WTC11 (cell line): ENCODE measurements around the gene MYMK. TPM values are rescaled to one million over a fixed set of nuclear protein-coding genes. Genes with fewer than 3 reads are reported as not detected.

Experiments used
- ATAC-seq: fragments of 200-7000 bp; cut with Tn5 transposase; 2 replicates; pipeline ENCODE4 v1.10.0; 2021; ENCODE audit warnings: mild to moderate bottlenecking, moderate library complexity
- CTCF ChIA-PET: fragments of 300-600 bp; sonication (Branson Sonifier 250); formaldehyde crosslinking; loops from one replicate; lab custom pipeline; 2021; ENCODE audit warnings: antibody characterized with exemption; lab: Charles Lee
- POLR2A ChIA-PET: fragments of 350-600 bp; sonication (Branson Sonifier 250); formaldehyde crosslinking; loops from one replicate; lab custom pipeline; 2021; ENCODE audit warnings: antibody characterized with exemption; lab: Charles Lee
- DNase-seq: peaks from one replicate; pipeline ENCODE4 v3.0.0; 2021; ENCODE audit warnings: low spot score
- H3K27ac Mint-ChIP-seq: 2 replicates; pipeline ENCODE4 v1.8.0; 2021; ENCODE audit warnings: mixed read lengths
- H3K27me3 Mint-ChIP-seq: 2 replicates; pipeline ENCODE4 v1.8.0; 2021; ENCODE audit warnings: low read depth, mild to moderate bottlenecking, moderate library complexity, mixed read lengths
- H3K36me3 Mint-ChIP-seq: 2 replicates; pipeline ENCODE4 v1.8.0; 2021; ENCODE audit warnings: mixed read lengths
- H3K4me1 Mint-ChIP-seq: 2 replicates; pipeline ENCODE4 v1.8.0; 2022; ENCODE audit warnings: mixed read lengths
- H3K4me3 Mint-ChIP-seq: 2 replicates; pipeline ENCODE4 v1.8.0; 2021; ENCODE audit warnings: mild to moderate bottlenecking, moderate library complexity, mixed read lengths
- H3K9me3 Mint-ChIP-seq: 2 replicates; pipeline ENCODE4 v1.8.0; 2021; ENCODE audit warnings: mixed read lengths
- ESRRA ChIP-seq: sonication (generic); formaldehyde crosslinking; IDR thresholded peaks from 2 replicates; pipeline ENCODE4 v1.8.1; 2022; ENCODE audit warnings: mild to moderate bottlenecking, missing genetic modification reagents, borderline replicate concordance
- FOXJ3 ChIP-seq: sonication (generic); formaldehyde crosslinking; IDR thresholded peaks from 2 replicates; pipeline ENCODE4 v1.9.0; 2021; ENCODE audit warnings: missing genetic modification reagents, mild to moderate bottlenecking, borderline replicate concordance
- FOXK1 ChIP-seq: sonication (generic); formaldehyde crosslinking; IDR thresholded peaks from 2 replicates; pipeline ENCODE4 v1.8.0; 2022; ENCODE audit warnings: mild to moderate bottlenecking, moderate library complexity, missing genetic modification reagents
- HMGXB4 ChIP-seq: sonication (generic); formaldehyde crosslinking; IDR thresholded peaks from 2 replicates; pipeline ENCODE4 v1.8.1; 2023; ENCODE audit warnings: mild to moderate bottlenecking, moderate library complexity, missing genetic modification reagents
- IRF2 ChIP-seq: sonication (generic); formaldehyde crosslinking; IDR thresholded peaks from 2 replicates; pipeline ENCODE4 v1.8.0; 2022; ENCODE audit warnings: low read depth, missing genetic modification reagents, borderline replicate concordance
- JUN ChIP-seq: sonication (generic); formaldehyde crosslinking; IDR thresholded peaks from 2 replicates; pipeline ENCODE4 v1.8.0; 2023; ENCODE audit warnings: mild to moderate bottlenecking, missing genetic modification reagents
- MXD4 ChIP-seq: fragments of 250-450 bp; sonication (Bioruptor Pico); IDR thresholded peaks from 2 replicates; pipeline ENCODE4 v1.8.0; 2021; ENCODE audit warnings: mild to moderate bottlenecking, moderate library complexity, borderline replicate concordance
- MYBL2 ChIP-seq: sonication (generic); formaldehyde crosslinking; IDR thresholded peaks from 2 replicates; pipeline ENCODE4 v1.8.1; 2023; ENCODE audit warnings: mild to moderate bottlenecking, moderate library complexity, missing genetic modification reagents
- NFE2L1 ChIP-seq: sonication (generic); formaldehyde crosslinking; IDR thresholded peaks from 2 replicates; pipeline ENCODE4 v1.8.1; 2023; ENCODE audit warnings: missing genetic modification reagents
- NFYB ChIP-seq: sonication (generic); formaldehyde crosslinking; conservative IDR thresholded peaks from 2 replicates; pipeline ENCODE4 v1.8.0; 2022; ENCODE audit warnings: low read depth, missing genetic modification reagents
- PREB ChIP-seq: sonication (generic); formaldehyde crosslinking; IDR thresholded peaks from 2 replicates; pipeline ENCODE4 v1.8.1; 2022; ENCODE audit warnings: mild to moderate bottlenecking, missing genetic modification reagents, moderate library complexity, borderline replicate concordance
- RELA ChIP-seq: sonication (generic); formaldehyde crosslinking; IDR thresholded peaks from 2 replicates; pipeline ENCODE4 v1.8.1; 2022; ENCODE audit warnings: missing genetic modification reagents, mild to moderate bottlenecking, borderline replicate concordance
- ZBTB43 ChIP-seq: sonication (generic); formaldehyde crosslinking; IDR thresholded peaks from 2 replicates; pipeline ENCODE4 v1.8.1; 2023; ENCODE audit warnings: mild to moderate bottlenecking, missing genetic modification reagents
- ZNF121 ChIP-seq: sonication (generic); formaldehyde crosslinking; IDR thresholded peaks from 2 replicates; pipeline ENCODE4 v1.8.0; 2023; ENCODE audit warnings: missing genetic modification reagents
- ZNF232 ChIP-seq: sonication (generic); formaldehyde crosslinking; IDR thresholded peaks from 2 replicates; pipeline ENCODE4 v1.8.0; 2022; ENCODE audit warnings: mild to moderate bottlenecking, missing genetic modification reagents
- total RNA-seq: library from RNA; stranded (reverse); gene quantifications from 3 replicates; pipeline ENCODE4 v1.2.3, GENCODE V29; 2021
- TF ChIP-seq, protein P1 (sequence below): sonication (generic); formaldehyde crosslinking; IDR thresholded peaks from 2 replicates; pipeline ENCODE4 v1.8.1; 2023; ENCODE audit warnings: mild to moderate bottlenecking, missing genetic modification reagents
- TF ChIP-seq, protein P2 (sequence below): sonication (generic); formaldehyde crosslinking; IDR thresholded peaks from 2 replicates; pipeline ENCODE4 v1.8.0; 2022; ENCODE audit warnings: mild to moderate bottlenecking, missing genetic modification reagents
- TF ChIP-seq, protein P3 (sequence below): fragments of 200-600 bp; IDR thresholded peaks from 2 replicates; pipeline ENCODE4 v1.8.0; 2022; ENCODE audit warnings: antibody characterized with exemption
- TF ChIP-seq, protein P4 (sequence below): sonication (generic); formaldehyde crosslinking; IDR thresholded peaks from 2 replicates; pipeline ENCODE4 v1.8.1; 2022; ENCODE audit warnings: missing genetic modification reagents, borderline replicate concordance

The MYMK gene
- total RNA-seq, 1 experiment from 2014 or later, result not detected

DNA sequence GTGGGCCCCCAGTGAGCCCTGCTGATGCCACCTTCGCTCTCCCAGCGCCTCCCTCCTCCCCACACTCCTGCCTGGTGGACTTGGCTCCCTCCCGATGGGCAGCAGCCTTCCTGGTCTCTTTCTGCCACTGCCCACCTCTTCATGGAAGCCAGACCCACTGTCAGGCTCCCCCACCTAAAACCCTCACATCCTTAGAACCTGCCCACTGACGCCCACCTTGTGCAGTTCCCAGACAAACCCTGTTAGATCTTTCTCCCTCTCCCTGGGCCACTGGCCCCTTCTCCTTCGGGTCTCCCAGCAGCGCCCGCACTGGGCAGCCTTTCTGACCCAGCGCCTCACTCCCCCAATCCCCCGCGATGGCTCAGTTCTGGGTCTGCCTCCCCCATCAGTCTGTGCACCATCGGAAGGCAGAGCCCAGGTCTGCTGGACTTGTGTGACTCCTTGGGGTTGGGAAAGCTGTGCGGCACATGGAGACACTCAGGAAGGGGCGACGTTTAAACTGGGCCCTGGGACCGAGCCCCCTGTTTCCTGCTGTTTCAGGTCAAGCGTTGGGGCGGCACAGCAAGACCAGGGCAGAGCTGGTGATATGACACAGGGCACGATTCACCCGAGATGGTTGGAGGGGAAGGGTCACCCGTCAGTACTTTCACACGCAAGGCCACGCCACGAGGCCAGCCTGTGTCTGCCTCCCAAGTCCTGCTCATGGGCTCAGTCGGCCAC lies 17.4 kb downstream of the MYMK start:
- ChIA-PET CTCF (no interaction called here), POLR2A (no interaction called here)
- Mint-ChIP-seq H3K27ac (no peak overlapping the region), H3K36me3 (peaks cover 3% of the 10 kb centered on the region; the same call in 1 of the 2 replicates), H3K4me1 (peaks cover 10% of the 10 kb centered on the region), H3K27me3 (peaks cover 2% of the 10 kb centered on the region), H3K4me3 (no peak overlapping the region), H3K9me3 (peaks cover 12% of the 10 kb centered on the region)
- TF ChIP-seq FOXJ3 (CRISPR knock-in tag) (no peak), ZNF121 (CRISPR knock-in tag) (no peak), IRF2 (no peak), ESRRA (CRISPR knock-in tag) (no peak), RELA (CRISPR knock-in tag) (no peak), JUN (CRISPR knock-in tag) (no peak), ZNF232 (no peak), NFE2L1 (CRISPR knock-in tag) (no peak), FOXK1 (CRISPR knock-in tag) (no peak), NFYB (CRISPR knock-in tag) (no peak), MXD4 (CRISPR knock-in tag) (no peak), HMGXB4 (CRISPR knock-in tag) (no peak), ZBTB43 (CRISPR knock-in tag) (no peak), MYBL2 (no peak), PREB (no peak)
- TF ChIP-seq, protein P1, sequence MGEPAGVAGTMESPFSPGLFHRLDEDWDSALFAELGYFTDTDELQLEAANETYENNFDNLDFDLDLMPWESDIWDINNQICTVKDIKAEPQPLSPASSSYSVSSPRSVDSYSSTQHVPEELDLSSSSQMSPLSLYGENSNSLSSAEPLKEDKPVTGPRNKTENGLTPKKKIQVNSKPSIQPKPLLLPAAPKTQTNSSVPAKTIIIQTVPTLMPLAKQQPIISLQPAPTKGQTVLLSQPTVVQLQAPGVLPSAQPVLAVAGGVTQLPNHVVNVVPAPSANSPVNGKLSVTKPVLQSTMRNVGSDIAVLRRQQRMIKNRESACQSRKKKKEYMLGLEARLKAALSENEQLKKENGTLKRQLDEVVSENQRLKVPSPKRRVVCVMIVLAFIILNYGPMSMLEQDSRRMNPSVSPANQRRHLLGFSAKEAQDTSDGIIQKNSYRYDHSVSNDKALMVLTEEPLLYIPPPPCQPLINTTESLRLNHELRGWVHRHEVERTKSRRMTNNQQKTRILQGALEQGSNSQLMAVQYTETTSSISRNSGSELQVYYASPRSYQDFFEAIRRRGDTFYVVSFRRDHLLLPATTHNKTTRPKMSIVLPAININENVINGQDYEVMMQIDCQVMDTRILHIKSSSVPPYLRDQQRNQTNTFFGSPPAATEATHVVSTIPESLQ, result no peak
- TF ChIP-seq, protein P2, sequence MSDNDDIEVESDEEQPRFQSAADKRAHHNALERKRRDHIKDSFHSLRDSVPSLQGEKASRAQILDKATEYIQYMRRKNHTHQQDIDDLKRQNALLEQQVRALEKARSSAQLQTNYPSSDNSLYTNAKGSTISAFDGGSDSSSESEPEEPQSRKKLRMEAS (CRISPR knock-in tag), result no peak
- TF ChIP-seq, protein P3, sequence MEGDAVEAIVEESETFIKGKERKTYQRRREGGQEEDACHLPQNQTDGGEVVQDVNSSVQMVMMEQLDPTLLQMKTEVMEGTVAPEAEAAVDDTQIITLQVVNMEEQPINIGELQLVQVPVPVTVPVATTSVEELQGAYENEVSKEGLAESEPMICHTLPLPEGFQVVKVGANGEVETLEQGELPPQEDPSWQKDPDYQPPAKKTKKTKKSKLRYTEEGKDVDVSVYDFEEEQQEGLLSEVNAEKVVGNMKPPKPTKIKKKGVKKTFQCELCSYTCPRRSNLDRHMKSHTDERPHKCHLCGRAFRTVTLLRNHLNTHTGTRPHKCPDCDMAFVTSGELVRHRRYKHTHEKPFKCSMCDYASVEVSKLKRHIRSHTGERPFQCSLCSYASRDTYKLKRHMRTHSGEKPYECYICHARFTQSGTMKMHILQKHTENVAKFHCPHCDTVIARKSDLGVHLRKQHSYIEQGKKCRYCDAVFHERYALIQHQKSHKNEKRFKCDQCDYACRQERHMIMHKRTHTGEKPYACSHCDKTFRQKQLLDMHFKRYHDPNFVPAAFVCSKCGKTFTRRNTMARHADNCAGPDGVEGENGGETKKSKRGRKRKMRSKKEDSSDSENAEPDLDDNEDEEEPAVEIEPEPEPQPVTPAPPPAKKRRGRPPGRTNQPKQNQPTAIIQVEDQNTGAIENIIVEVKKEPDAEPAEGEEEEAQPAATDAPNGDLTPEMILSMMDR, result no peak
- TF ChIP-seq, protein P4, sequence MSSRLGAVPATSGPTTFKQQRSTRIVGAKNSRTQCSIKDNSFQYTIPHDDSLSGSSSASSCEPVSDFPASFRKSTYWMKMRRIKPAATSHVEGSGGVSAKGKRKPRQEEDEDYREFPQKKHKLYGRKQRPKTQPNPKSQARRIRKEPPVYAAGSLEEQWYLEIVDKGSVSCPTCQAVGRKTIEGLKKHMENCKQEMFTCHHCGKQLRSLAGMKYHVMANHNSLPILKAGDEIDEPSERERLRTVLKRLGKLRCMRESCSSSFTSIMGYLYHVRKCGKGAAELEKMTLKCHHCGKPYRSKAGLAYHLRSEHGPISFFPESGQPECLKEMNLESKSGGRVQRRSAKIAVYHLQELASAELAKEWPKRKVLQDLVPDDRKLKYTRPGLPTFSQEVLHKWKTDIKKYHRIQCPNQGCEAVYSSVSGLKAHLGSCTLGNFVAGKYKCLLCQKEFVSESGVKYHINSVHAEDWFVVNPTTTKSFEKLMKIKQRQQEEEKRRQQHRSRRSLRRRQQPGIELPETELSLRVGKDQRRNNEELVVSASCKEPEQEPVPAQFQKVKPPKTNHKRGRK, result no peak
- ATAC-seq (no peak), DNase-seq (no peak)
